ENCODE measurements around the gene SAMD7.

SAMD7 gene, protein sequence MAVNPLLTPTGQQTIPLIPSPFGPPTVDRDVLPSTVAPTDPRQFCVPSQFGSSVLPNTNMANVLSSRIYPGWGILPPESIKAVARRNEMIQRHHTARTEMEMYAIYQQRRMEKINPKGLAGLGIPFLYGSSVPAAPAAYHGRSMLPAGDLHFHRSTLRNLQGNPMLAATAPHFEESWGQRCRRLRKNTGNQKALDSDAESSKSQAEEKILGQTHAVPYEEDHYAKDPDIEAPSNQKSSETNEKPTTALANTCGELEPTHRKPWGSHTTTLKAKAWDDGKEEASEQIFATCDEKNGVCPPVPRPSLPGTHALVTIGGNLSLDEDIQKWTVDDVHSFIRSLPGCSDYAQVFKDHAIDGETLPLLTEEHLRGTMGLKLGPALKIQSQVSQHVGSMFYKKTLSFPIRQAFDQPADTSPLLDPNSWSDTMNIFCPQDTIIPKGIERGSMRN

DNA sequence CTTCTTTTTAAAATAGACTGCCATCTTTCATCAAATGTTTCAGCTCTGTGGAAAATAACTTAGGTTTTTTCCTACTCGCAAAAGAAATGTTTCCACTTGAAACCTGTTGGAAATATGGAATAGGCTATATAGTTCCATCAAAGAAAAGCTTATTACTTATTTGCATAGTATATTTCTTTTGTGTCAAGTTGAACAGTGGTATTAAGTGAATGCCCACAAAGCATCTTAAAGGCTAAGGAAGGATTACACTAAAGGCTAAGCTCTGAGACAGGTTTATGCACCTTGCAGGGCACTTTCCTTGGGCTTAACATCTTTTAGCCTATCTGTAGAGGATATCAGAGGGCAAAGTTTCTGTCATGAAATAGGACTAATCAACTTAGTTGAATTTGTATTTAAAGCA lies at the start of gene SAMD7:
Gene SAMD7 (plus strand): TSS at position 301 of the 400 bp plus-strand sequence. CDS start 7,927 bp downstream, outside the sequence.
- no peak for DNase-seq (ENCODE audit: low spot score)
- no peak for FAIRE-seq

DNA sequence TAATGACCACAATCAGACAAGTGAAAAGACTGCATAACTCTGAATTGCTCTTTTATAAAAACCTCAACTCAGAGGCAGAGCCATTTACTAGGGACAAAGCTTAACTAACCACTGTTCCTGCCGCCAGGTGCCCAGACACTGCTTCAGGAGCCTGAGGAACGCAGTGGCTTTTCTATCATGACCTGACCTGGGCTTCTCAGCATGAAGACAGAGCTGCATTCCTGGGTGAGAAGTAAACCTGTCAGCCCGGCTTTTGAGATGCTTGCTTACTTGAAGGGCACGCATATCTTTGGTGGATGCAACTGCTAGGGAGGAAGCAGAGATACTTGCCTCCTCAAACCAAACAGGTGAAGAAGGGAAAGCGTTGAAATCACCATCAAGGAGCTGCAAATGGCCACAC lies 49.5 kb upstream of the SAMD7 start:
- DNase-seq (ENCODE audit: low spot score): no peak
- FAIRE-seq: no peak

DNA sequence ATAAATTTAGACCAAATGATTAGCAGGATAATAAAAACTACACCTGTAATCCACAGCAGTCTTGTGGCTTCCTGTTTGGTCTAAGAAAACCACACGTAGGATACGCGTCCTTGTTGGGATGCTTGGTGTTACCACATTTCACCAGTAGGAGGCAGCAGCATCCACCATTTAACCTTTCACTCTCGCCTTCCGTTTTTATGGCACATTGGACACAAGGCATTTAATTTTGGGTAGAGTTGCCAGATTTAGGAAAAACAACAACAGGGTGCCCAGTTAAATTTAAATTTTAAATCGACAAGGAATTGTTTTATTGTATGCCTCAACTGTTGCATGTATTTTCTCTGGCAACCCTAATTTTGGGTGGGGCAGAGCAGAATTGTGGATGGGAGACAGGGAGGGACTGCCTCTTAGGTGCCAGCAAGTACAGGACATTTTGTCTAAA lies 47.9 kb upstream of the SAMD7 start:
- DNase-seq (ENCODE audit: low spot score) (peak; percentile 60), FAIRE-seq (no peak)

DNA sequence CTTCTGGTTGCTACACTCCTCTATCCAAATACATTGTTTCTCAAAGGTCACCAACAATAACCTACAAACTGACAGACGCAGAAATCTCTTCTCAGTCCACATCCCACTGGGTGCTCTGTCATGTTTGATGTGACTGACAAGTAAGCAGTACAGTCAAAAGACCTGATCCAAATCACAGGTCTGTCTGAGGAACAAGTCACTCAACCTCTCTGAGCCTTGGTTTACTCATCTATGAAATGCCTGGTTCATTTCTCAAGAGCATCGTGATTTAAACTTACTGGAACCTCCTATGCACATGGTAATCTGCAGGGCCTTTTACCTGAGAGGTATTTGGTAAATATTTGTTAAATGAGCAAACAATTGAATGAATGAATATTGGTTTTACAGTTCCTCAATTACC lies 47.1 kb upstream of the SAMD7 start:
- no peak for FAIRE-seq
- DNase-seq (ENCODE audit: low spot score): no peak

DNA sequence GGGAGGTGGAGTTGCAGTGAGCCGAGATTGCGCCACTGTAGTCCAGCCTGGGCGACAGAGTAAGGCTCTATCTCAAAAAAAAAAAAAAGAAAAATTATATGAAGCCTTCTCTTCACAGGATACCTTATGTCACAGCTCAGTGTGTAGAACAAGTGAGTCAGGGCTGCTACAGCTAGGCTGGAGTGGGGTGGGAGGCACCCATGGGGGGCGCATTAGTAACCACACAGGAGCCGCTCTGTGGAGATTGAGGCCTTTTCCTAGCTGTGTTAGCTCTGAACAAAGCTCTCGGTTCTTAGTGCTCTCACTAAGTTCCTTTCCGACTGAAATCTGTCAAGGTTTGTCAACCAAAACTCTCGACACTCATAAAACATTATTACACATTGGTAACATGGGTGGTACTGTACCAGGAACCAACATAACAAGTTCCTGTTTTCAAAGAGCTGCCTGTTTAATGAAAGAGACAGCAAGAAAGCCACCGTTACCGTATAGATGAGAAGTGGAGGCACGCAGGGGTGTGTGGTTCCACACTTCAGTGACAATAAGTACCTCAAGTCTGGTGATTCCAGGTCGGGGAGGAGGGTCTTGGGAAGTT lies 46.1 kb upstream of the SAMD7 start:
- DNase-seq (ENCODE audit: low spot score): no peak

DNA sequence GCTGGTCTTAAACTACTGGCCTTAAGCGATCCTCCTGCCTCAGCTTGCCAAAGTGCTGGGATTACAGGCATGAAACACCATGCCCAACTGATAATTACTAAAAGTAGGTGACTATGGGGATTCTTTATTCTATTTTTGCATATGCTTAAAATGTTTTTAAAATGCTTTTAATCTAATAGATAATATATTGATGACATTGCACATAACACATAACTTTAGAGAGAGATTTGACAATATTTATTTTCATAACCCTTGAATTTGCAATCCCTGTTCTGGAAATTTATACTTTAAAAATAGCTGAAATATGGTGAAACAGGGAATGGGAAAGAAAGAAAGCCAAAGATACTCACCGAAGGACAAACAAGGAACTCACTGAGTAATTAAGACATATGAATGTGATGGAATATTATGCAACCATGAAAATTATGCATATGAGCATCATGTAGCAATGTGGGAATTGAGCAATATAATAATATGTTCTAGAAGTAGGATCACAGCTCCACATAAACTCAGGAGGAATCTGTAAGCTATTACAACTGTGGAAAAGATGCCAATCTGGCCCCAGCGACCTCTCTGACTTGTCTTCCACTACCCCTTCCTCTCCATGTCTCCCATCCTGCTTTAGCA lies 43.7 kb upstream of the SAMD7 start:
- FAIRE-seq: no peak

More for the DNA sequence above, 46.1 kb upstream of the SAMD7 start:
- FAIRE-seq: no peak

DNA sequence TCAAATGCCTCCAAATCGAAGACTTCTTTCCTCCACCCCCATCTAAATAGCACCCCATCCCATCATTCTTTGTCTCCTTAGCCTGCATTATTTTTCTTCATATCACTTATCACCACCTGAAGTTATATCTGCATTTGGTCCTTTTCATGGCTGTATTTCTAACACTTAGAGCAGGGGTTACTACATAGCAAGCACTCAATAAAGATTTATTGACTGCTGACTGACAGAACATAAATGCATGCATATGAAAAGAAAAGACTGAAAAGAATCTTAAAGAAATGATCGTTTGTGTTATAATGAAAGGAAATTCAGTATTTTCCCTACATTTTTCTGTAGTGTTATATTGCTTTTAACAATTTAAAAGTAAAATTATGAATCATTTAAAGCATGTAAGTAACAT lies 43.0 kb upstream of the SAMD7 start:
- FAIRE-seq (no peak), DNase-seq (ENCODE audit: low spot score) (no peak)

More for the DNA sequence above, 43.7 kb upstream of the SAMD7 start:
- DNase-seq (ENCODE audit: low spot score): no peak

DNA sequence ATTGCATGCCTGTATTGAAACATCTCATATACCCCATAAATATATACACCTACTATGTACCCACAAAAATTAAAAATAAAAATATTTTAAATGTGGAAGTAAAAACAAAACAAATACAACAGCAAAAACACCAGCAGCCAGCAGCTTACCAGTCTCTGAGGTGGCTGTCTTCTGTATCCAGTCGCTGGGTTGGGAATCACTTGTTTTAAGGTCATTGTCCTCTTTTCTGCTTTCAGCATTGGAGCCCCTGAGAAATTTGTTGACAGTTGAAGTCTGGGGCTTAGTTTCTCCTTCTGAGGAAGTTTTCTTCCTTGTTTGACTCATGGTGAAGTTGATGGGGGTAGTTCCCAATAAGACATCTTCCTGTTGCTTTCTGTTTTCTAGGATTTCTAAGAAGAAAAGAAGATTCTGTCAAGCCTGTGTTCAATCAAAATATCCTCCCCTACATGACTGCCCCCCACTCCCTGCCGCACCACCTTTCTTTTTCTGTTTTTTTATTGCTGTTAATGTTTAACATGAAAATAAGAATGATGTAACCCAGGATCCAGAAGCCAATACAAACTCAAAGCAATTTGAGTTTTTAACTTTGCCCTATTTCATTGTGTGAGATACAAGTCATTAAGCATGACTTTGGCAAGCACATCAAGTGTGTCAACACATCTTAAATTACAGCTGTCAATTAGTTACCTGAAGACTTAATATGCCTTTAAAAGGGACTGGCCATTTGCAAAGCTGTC lies 41.7 kb upstream of the SAMD7 start, which contains the start of gene LRRC31:
Gene LRRC31 (minus strand): TSS at position 452 of the 737 bp plus-strand sequence. CDS start 128 bp downstream, at position 324.
- no peak for FAIRE-seq

DNA sequence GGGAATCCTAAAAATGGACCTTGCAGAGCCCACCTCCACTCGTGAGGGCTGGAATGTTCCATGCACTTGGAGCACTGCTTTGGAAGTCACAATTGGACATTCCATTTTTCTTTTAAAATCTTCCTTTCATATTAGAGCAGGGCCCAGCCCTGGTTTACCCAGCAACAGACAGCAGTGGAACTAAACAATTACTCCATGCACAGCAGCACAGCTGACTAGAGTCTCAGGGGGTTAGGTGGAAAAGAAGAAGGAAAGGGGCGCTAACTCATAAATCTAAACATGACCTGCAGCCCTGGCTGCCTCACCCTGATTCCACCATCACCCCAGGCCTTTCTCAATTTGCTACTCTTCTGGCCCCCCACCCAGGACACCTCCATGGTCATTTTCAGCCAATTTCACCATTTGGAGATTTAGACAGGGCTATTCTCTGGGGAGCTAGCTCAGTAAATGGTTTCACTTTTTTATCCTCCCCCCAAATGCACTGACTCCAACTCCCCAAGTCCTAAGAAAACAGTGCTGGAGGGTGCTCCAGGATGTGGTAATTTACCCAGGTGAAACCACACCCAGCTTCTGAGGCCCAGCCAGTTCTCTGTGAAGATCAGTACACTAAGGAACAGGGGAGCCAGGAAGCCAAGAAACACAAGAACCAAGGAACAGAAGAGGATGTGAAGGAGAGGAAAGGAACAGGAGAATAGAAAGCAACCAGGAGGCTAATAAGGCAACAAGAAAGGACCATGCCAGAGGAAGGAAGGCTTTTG lies 40.1 kb upstream of the SAMD7 start:
- no peak for FAIRE-seq
- no peak for DNase-seq (ENCODE audit: low spot score)

More for the DNA sequence above, 41.7 kb upstream of the SAMD7 start, which contains the start of gene LRRC31:
- no peak for DNase-seq (ENCODE audit: low spot score)

DNA sequence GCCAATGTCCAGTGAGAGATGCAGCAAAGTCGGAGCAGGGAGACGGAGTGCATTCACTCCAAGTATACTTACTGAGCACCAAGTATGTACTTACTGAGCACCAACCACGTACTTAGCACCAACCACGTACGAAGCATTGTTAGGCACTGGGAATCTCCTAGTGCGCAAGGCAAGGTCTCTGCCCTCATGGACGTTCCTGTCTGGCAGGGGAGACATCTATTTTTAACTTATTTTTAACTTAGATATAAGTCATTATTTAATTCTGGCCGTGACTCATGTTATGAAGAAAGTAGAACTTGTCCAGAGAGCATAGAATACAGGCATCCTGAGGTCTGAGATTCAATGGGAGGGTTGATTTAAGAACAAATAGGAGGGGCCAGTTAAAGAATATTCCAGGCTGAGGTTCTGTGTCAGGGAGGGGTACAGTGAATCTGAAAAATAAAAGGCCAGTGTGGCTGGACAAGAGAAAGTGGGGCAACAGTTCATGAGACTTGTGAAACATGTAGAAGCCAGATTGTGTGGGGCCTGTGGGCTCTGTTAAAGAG lies 32.3 kb upstream of the SAMD7 start:
- DNase-seq (ENCODE audit: low spot score) (no peak), FAIRE-seq (no peak)

DNA sequence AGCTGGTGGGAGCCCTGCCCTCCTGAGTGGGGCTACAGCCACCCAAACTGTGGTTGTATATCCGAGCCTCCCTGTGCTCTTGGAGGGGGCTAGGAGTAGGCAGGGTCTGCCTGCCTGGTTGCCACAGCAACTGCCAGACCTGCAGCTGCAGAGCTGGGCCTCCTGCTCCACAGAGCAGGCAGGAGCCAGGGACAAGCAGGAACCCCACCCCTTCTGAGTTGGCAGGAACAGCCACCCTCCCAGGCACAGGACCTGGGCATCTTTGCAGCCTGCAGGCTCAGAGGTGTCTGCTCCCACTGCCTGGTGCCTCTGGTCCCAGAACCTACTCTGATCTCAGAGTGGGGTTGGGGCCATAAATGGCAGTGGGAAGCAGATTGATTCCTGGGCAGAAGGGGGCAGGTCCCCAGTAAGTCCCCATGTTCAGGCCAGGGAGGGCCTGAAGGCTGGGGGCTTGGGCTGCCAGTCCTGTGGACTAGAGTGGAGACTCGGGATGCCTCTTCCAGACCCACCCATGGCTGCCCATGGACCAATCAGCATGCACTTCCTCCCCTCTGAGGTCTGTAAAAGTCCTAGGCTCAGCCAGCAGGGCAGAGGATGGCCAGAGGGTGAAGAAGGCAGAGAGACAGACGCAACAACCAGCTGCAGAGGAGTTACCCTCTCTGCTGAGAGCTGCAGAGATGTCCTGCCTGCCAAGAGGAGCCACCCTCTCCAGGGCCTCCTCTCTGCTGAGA lies 31.4 kb upstream of the SAMD7 start:
- FAIRE-seq: no peak
- no peak for DNase-seq (ENCODE audit: low spot score)

DNA sequence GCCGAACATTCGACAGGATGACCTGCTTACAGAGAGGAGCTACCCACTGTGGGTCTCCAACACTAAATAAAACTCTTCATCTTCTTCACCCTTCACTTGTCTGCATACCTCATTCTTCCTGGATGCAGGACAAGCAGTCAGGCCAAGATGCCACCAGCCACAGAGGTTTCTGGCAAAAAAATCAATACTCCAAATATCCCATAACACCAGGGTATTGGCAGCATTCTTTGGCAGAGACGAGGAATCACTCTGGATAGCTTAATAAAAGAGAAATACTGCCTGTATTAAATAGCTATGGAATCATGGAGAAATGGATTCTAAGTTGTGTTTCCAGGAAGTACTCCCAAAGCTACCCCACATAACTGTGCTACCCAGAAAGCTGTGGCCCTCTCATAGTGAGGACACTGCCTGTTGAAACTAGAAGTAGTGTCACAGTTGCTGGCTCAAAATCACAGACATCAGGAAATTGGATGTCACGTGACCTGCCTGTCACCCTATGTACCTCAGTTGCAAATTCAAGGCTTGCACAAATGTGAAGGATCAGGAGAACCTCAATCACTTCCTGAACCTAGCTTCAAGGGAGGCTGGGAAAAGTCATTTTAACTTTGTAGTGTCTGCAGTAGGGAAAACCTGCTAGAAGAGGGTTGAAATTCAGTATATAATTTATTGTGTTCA lies 30.7 kb upstream of the SAMD7 start:
- no peak for DNase-seq (ENCODE audit: low spot score)
- FAIRE-seq: no peak

DNA sequence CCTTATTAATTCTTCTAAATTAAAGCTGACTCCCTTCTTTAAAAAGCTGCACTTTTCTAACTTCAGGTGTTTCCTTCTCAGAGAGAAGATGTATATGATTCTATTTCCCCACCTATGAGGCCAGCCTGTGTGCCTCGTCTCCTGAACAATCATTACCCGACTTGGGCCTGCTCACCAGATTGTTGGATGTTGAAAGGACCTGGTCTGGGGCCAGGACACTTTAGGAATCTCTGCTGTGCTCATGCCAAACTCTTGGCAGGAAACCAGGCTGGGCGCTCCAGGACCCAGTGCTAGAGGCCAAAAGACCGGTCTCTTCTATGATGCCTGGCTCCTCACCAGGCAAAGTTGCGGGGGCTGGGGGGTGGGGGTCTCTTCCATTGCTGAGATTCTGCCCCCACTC lies 24.7 kb upstream of the SAMD7 start:
- no peak for DNase-seq (ENCODE audit: low spot score)
- FAIRE-seq: no peak

DNA sequence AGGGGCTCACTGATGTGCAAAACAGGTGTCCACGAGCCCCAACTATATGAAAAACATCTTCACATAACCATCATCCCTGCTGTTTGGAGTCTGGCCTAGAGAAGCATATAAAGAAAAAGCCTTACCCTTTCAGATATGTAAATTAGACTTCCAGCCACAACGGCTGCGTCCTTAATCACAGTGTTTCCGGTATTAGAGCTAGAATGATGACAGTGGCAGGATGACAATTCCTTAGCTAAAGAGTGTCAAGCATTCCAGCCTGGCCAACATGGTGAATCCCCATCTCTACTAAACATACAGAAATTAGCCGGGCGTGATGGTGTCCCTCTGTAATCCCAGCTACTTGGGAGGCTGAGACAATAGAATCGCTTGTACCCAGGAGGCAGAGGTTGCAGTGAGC lies 19.5 kb upstream of the SAMD7 start:
- FAIRE-seq (no peak), DNase-seq (ENCODE audit: low spot score) (no peak)

DNA sequence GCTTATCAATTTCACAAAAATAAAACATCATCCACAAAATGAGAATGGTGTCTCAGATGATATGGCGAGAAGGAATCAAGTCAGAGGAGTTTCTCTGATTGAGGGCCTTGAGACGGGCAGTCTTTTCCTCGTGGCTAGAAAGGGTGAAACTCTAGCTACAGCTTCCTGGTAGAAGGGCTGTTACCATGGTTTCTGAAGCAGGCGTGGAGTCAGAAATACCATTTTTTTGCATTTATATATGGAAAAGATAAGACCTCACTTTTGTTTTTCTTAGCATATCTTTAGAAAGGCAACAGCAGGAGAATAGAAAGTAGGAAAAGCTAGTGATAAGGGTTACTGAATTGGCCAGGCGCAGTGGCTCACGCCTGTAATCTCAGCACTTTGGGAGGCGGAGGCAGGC lies 17.3 kb upstream of the SAMD7 start:
- no peak for DNase-seq (ENCODE audit: low spot score)
- FAIRE-seq: no peak

DNA sequence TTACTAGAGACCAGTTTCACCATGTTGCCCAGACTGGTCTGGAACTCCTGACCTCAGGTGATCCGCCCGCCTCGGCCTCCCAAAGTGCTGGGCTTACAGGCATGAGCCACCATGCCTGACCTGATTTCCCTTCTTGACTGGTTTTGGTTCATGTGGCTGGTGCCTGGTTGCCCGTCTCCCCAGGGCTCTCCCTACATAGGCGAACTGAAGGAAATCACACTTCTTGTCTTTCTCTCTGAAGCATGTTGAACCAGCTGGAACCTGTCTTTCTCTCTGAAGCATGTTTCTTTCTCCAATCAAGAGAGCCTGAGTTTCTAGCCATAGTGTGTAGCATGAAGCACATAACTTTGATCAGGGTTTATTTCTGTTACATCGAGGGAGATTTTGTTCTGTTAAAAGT lies 16.3 kb upstream of the SAMD7 start:
- no peak for DNase-seq (ENCODE audit: low spot score)
- no peak for FAIRE-seq

DNA sequence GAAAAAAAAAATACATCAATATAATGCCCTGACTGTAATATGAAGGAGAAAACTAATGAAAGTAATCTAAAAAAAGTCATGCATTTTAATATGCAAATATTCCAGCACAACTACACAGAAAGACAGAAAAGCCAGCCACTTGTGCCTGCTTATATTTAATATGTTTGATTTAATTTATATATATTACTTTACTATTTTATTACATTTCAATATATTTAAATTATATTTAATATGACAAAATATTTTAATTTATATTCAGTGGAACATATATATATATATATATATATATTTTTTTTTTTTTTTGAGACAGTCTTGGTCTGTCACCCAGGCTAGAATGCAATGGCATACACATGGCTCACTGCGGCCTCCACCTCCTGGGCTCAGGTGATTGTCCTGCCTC lies 14.1 kb upstream of the SAMD7 start:
- DNase-seq (ENCODE audit: low spot score): no peak
- FAIRE-seq: no peak

DNA sequence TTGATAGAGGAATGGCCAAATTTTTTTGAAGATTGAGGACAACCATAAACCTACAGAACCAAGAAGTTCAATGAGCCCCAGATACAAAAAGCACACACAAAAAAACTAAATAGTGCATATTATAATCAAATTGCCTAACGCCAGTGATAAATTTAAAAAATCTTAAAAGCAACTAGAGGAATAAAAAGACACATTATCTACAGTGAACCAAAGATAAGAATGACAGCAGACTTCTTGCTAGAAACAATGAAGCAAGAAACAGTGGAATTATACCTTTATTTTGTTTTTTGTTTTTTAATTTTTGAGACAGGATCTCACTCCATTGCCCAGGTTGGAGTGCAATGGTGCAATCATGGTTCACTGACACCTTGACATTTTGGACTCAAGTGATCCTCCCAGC lies 9.9 kb upstream of the SAMD7 start:
- FAIRE-seq (no peak), DNase-seq (ENCODE audit: low spot score) (no peak)

DNA sequence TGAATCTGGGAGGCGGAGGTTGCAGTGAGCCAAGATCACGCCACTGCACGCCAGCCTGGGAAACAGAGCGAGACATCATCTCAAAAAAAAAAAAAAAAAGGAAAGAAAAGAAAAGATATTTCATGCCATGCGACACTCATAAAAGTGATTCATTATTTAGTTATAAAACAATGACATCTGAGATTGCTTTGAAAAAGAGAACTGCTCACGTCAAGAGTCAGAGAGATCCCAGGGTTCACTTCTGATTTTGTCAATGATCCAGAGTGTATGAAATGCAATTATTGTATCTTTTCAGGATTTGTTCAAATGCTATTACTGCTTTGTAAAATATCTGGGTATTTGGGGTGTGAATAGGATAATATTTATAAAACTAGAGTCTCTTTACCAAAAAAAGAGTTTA lies 6.0 kb upstream of the SAMD7 start:
- DNase-seq (ENCODE audit: low spot score): no peak
- no peak for FAIRE-seq
